ENCODE data around the gene LEF1.

LEF1 gene

DNA sequence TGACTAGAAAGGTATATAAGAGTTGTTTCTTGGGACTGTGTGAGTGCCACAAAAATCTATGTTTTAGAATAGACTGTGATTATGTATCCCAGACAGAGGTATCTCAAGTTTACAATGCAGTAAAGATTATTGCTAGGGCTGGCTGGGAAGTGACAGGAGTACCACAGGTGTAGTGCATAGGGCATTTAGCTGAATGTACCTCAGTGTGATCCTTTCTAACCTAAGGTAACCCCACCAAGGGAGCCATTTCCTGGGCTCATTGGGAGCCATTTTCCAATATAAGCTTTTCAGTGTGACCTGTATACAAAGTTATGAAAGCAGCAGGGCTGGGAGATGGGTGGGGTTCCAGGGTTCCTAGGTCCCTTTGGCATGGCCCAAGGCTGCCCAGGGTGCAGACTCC lies 6.1 kb upstream of the LEF1 start:
- DNase-seq = no peak

DNA sequence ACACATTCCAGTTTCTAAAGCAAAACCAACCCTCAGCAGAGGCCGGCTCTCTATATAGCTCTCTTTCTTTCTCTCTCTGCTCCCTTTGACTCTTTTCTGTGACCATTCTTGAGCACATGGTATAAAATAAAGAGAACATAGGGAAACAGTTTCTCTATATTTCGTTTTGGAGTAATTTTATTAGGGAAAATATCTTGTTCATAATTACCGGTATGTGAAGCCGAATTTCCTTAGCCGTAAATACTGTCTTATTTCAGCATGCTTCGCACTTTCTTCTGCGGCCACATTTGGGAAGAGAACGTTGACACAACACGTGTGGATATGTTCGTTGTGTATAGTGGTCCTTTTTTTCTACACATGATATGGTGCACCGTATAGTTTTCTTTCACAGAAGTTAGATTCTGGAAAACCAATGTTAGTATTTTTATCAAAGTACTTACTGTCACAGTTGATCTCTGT lies 4.9 kb upstream of the LEF1 start:
- DNase-seq = no peak

DNA sequence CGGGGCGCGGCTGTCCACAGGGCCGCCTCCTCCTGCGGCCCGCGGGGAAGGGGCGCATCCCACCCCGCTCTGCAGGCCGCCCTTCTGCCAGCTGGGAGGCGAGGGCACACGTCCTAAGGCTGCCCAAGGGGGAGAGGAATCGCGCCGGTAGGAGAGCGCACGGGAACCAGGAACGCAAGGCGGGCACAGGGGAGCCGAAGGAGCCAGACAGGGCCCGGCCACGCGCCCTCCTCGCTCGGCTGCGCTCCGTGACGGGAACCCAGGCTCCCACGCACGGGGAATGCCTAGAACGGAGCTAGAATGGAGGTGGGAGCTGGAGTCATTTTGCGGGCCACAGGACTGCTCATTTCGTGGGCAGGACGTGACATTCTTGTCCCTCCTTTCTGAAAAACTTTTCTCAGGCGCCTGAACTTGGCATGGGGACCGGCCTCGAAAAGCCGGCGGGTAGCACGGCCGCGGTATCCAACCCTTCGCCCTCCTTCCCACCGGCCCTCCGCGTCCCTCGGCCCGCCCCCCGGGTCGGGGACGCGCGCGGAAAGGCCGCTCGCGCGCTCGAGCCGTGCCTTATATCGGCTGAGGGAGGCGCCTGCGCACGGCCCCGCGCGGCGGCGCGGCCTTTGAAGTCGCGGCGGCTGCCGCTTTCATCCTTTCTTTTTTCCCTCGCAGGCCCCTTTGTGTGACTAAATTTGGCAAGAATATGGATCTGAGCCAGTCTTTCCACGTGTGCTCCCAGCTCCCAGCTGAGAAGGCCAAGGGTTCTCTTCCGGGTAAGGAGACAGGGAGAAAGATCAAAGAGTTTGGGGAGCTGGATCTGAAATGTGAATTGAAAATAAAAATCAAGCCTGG lies 4.2 kb upstream of the LEF1 start:
- peak; percentile 86 for DNase-seq

DNA sequence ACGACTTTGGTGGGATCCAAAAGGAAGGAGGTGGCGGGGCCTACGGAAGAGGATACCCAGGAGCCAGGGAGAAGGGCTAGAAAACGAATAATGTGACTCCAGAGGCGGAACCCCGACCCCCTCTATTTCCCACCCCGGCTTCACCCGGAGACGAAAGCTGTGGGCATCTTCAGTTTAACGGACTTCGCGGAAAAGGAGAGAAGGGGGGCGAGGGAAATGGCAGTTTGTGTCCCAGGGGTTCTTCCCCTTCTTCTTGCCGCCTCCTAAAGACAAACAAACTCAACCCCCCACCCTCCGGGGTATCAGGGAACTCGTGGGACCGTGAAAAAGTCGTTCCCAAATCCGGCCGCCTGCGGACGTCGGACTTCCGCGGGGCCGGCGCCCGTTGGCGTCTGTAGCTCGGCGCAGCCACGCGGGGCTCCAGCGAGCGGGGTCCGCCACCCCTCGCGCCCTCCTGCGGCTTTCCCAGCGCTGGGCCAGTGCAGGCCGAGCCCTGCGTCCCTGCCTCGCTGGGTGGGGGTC lies 3.6 kb upstream of the LEF1 start:
- DNase-seq = peak; percentile 75

DNA sequence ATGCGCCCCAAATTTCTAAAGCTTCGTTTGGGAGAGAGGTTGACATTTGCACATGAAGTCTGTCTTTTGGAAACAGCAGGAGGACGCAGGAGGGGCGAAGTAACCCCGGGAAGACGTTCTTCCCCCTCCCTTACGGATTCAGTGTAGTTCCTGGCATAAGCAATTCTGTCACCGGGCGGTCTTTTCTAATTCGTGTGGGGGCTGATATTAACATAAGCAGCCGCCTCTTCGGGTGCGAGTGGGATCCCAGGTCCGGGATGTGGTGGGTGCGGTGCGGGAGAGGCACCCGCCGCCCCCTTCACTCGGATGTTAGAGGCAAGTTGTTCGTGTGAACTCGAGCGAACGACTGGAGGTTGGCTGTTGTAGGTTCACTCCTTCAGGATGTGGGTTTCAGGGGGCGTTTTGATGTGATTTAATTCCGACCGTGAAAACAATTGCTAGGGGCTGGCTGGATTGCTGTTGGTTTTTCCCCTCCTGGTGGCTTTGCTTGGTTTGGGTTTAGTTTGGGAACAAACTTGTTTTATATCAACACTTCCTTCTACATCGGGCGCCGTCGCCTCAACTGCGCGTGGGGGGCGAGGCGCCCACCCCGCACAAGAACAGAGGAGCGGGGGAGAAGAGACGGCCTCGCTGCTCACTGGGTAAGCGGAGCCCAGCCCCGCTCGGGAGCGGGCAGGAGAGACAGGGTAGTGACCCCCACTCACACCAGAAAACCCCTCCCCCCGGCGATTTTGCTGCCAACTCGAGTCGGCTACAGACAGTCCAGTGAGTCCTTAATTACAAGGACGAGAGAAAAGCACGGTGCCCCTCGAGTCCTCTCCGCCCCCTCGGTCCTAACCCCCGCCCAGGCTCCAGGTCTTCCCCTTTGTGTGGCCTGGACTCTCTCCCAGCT lies 2.9 kb upstream of the LEF1 start:
- DNase-seq = peak; percentile 77

DNA sequence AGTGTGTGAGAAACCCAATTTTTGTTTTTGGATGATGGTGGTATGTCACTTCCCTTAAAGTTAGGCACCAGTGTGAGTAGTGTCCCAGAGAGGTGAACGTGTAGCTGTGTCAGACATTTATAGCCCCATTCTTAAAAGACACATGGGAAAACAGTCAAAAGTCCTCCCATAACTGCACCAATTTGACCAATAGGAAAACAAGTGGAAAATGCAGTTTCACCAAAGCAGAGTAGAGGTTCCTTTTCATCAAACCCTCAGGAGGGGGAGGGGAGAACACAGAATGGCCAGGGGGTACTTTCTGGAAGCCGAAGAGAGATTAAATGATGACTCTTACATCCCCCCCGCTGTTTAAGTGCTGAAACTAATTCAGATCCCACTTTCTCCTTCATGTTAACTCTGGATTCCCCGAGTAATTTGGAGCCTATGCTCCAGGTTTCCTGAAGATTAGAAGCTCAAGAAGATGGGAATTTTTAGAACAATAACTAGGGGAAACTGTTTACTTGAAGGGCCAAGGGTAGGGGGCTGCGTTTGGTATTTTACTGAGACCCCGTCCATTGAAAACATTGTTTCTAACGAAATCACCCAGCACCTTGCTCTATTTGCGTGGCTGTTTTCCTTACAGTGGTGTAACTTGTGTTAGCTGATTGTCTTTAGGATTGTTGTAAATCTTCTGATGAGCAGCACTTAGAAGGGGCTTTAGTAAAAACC lies 2.1 kb upstream of the LEF1 start:
- DNase-seq = no peak

DNA sequence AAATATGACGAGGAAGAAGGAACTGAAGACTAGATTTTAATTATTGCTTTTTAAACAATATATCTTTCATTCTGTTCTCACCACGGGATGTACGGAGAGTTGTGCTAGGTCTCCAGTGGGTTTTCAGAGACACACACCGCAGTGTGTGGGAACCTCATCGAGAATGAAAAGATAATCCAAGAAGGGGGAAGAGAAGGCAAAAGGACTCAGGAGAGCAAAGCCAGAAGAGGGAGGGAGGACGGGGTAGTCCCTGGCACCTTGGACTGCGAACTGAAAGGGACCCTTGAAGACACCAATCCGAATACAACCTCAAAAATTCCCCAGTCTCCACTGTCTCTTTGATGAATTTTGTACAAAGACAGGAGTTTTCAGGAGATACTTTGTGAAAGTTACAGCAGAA lies 932 bp upstream of the LEF1 start:
- DNase-seq = no peak

DNA sequence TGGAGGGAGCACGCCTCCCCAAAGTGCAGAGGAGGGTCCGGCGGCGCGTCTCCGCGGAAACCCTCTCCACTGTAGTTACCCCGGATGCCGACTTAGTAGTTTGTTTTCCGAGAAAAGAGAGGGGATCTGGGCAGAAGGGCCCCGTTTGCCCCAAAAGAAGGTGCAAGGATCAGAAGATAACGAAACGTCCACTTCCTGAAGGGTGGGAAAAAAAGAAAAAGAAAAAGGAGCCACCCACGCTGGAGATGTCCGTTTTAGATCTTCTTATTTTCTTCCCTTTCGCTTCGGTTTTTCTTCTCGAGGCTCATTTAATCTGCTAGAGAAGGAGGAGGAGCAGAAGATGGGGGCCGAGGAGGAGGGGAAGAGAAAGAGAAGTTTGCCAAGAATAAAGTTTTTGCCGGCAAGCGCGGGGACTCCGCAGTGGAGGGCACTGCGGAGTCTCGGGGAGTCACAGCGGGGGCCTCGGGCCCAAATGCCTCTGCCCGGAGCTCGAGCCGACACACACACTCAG lies 517 bp downstream of the LEF1 start:
- no peak for DNase-seq

DNA sequence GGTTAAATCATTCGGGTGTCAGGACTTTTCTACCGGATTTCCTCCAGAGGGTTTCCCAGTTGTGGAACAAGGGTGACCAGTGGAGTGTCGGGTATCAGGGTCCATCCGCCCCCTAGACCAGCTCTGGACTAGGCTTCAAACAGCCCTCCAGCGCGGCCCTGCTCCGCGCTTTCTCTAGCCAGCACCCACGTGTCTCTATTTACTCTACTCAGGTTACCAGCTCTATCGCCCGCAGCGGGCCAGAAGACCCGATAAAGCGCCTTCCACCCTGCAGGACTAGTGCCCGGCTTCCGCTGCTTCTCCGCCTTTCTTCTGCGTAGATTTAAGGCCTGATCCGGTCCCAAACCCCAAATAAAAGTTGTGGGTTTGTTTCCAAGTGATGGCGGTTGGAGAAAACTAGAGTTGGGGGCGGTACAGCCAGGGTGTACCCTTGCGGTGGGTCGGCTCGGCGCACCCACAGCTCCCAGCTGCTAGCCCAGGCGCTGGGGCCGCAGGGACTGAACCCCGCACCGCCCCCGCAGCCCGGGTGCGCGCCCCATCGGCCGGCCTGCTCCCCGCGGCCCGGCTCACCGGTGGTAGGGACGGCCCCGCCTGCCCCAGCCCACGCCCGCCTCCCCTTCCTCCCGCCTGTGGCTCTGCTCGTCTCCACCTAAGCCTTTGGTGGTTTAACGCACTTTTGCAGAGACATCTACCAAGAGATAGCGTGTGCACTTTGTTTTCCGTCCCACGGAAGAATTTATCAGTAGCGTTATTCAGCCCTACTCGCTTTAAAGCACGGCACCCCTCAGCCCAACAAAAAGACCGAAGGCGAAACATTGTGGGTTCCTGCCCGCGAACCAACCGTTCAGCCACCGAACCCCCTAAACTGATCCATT lies 2.1 kb downstream of the LEF1 start:
- DNase-seq = peak; percentile 83

DNA sequence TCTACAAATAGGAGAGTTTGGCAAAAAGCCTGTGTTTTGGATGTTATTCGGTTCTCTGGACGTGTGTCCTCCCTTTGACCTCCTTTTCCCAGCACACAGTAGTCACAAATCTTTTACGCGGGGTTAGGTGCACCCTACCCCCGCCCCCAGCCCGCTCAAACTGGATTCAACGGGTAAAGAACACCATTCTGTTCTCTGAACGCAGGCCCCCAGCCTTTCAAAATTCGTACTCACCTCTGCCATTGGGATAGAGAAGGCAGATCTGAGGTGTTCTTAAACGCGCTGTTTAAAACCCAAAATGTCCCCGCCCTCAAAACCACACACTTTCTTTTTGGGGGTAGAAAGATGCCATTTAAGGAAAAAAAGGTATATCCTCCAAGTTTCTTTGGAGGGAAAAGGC lies 2.7 kb downstream of the LEF1 start:
- no peak for DNase-seq

DNA sequence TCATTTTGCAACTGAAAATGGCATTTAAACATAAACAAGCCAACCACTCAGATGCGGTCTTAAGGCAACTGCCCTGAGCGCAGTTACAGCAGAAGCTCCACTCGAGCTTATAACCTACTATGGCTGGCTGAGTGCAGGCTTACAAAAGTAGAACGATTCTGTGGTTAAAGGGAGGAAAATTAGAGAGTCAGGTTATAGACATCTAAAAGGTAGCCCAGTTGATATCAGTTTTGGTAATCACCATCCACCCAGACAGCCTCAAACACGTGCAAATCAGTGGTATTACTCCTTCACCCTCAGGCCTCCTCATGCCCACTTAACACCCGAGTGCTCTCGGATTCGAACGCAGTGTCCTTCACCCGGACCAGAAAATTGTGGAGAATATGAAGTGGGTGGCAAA lies 3.1 kb downstream of the LEF1 start:
- no peak for DNase-seq

DNA sequence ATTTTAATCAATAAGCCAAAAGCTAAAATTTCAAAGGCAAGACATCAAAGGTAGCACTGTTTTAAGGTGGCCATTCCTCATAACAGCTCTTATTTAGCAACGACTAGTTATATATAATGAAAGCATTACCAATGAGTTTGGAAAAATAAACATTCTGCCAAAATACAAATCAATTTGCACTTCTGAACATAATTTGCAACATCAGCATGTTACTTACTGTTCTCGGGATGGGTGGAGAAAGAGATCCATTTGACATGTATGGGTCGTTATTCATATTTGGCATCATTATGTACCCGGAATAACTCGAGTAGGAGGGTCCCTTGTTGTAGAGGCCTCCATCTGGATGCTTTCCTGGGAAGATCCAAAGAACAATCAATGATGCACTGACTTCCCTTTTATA lies 5.4 kb downstream of the LEF1 start:
- DNase-seq = no peak

DNA sequence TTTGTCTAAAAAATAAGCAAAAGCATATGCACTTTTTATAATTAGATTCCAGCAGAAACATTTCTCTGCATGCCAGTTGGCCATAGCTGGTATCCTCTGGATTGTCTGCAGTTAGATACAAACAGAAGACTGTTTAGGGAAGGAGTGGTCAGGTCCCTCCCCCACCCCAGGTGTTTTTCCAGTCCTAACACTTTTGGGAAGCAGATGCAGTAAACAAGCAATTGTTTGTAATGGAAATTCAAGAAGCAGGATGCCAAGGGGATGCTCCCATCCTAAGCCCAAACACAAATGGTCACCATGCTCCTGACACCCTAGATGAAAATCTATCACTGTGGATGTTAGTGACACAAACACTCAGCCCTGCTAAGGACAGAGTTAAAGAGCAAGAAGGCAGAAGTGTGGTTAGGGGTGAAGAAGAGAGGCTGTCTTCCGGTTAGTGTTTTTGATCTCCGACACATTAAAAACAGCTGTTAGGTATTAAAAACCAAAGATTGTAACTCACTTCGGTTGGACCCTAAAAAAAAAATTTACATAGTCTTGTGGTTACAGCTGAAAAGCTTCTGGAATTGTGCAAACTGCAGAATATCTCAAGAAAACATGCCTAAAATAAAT lies 7.9 kb downstream of the LEF1 start:
- no peak for DNase-seq

DNA sequence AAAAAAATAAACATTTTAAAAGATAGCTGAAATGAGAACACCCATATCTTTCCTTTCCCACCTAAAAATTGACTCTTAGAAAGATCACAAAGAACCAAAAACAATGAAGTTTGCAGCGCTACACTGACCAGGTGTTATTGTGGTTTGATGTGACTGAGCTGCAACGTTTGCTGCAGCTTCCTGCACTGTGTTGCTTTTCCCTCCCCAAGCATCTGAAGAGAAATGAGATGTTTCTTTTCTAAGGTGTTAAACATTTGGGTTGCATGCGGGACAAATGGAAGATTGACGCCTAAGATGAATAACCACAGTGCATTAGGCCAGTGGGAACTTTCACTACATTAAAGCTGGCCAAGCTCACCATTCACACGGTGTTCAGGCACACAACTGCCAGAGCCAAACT lies 8.9 kb downstream of the LEF1 start:
- DNase-seq = no peak

DNA sequence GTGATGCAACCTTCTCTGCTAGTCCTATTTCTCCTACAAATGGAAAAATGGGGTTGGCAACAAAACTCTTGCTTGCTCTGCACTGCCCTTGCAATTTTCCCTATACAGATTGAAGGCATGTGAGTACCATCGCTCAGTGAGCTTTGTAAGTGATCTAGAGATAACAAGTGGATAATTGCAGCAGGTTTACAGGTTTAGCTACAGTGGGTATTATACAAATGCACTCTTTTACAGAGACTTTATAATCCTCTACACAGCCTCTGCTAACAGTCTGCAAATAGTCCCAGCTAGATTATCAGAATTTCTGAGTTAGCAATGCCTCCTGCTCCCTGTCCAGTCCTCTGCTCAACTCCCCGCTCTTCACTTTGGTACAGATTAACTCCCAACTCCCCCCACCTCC lies 11.1 kb downstream of the LEF1 start:
- DNase-seq = no peak

DNA sequence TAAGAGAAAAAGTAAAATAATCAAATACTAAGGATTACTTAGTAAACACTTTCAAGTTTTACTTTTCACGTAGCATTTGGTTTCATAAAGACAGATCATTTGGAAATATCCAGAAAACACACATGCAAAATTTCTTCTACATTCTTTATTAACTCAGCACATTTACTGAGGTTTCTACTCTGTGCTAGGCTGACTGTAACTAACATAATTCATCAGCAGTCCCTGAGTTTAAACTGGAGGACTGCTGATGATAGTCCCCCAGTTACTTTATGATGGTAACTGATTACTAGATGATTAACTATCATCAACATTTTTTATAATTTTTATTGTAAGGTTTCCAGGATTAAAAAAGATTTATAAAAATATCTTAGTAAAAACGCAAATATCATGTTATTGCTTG lies 12.3 kb downstream of the LEF1 start:
- no peak for DNase-seq

DNA sequence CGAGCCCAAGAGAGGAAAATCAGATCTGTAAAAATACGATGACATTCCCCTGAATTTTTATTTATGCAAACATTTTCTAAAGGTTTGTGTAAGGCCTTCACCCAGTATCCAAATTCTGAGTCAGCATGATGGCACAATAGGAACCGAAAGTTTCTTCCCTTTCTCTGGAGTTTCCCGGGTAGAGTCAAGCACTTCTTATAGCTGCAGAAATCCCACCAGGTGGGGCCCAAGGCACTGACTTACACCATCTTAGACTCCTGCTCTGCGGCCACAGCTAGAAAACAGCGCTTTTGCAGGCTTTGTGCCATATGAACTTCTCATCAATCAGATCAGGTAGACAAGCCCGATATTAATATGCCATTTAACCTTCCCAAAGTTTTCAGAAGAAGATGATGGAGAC lies 13.4 kb downstream of the LEF1 start:
- DNase-seq = no peak

DNA sequence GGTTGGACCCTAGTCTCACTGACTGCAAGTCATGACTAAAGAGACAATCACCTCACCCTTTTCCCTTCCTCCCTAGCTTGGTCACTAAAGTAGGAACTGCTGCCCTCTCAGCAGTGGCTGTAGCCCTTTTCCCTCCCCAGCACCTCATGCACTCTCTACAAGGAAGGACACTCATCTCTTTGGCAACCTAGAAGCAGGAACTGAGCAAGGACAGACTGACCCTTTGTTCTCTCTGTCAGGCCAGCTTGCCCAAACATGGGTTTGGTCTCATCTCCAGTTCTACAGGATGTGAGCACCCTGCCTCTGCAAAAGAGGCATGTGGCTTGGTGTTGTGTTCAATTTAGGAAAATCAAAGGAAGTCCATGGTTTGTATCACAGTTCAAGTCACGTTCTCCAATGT lies 15.8 kb downstream of the LEF1 start:
- DNase-seq = no peak

DNA sequence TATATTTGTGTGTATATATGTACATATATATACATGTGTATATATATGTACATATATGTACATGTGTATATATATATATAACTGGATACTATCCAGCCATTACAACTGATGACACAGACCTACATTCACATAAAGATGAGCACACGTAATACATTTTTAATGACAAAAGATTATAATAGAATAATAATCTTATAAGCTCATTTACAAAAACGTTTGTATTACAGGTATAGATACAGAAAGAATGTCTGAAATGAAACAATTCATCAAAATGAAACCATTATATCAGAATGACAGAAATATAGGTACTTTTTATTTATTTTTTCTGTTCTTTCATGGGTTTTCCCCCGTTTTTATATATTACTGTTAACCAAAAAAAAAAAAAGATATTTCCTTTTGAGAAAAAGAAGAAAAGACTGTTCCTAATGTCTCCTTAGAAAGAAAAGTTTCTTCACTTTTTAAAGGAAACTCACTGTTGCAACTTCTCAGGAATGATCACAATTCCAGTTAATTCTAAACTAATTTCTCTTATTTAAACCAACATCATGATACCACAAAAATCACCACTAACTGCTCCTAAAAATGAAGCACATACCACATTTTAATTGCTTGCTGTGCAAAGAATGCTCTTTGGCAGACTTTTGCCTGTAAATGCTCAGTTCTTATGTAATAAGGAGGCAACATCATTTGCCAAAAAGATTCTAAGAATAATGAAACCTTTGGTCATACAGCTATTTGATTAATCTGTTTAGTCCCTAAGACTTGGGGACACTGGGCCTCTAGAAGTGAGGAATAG lies 18.9 kb downstream of the LEF1 start:
- DNase-seq = no peak

DNA sequence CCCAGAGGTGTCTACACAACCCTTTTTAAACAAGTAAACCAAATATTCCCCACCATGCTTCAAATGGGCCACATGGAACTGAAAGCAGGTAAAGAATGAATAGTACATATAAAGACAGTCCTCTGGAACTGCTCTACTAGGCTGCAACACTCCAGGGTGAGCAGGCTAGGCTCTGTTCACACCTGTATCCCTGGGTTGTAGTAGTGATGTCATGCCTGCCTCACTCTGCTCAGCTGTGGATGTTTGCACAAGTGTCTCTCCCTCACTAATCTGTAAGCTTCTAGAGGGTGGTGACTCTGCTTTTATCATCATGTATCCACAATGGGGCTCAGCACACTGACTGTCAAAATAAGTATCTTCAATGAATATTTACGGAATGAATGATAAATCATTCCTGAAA lies 20.4 kb downstream of the LEF1 start:
- DNase-seq = no peak

DNA sequence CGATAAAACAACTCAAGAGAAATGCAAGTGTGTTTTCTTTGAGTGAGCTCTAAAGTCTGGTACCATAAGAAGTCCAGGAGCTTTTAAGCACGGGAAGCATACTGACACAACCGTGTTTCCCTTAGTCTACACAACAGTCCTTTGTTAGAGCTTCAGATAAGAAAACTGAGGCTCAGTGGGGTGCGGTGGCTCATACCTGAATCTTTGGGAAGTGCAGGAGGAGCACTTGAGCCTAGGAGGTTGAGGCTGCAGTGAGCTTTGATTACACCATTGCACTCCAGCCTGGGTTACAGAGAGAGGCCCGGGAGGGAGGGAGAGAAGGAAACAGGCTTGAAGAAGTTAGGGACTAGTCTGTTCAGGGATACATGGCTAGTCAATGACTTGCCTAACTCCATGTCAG lies 21.9 kb downstream of the LEF1 start:
- no peak for DNase-seq

Measured in activated CD8-positive, alpha-beta memory T cell treated with anti-CD3 and anti-CD28 coated beads, Interleukin-2, amount 50 U/mL, for 48 hours (primary cell).